Measurements from ENCODE around the gene XPO5. TPM values are rescaled to one million over a fixed set of nuclear protein-coding genes. Genes with fewer than 3 reads are reported as not detected.
"Not testable (repeated sequence)": the region's sequence is repeated elsewhere in the genome, so short reads cannot be mapped to it uniquely, and the experiment has no call there.

The XPO5 gene
- polyA plus RNA-seq, 1 experiment: 37.7 TPM

- DNase-seq (ENCODE audit: low read depth): no peak
- Histone ChIP-seq H3K27me3 (ENCODE audit: control insufficient read depth, insufficient read depth, low read length) (no peaks in the 10 kb centered on the region), H3K36me3 (ENCODE audit: control insufficient read depth, insufficient read depth, low read length) (peaks cover 11% of the 10 kb centered on the region), H3K4me3 (ENCODE audit: low read depth, low read length) (no peak overlapping the region)
- no peak for TF ChIP-seq CTCF (IDR thresholded peaks at IDR 0.05; ENCODE audit: insufficient read depth, low read depth, low read length)
- CTCF ChIA-PET: interaction anchor here (0.9 kb wide), 1 partner anchor 15 kb away, joined by 3 read pairs; no protein-coding TSS in a partner anchor
- POLR2A ChIA-PET: no interaction called here
Measured at GRCh38 chr6:43547222-43547621, 28.6 kb downstream of the XPO5 start.

GRCh38 chr6:43544461-43544860, 31.4 kb downstream of the XPO5 start:
- no peak for DNase-seq (ENCODE audit: low read depth)

GRCh38 chr6:43541774-43542471, 33.9 kb downstream of the XPO5 start:
- no peak overlapping the region for H3K4me3 ChIP-seq (ENCODE audit: low read depth, low read length)
- CTCF ChIA-PET: no interaction called here
- H3K27me3 ChIP-seq (ENCODE audit: control insufficient read depth, insufficient read depth, low read length): no peaks in the 10 kb centered on the region
- no peak for DNase-seq (ENCODE audit: low read depth)
- POLR2A ChIA-PET: no interaction called here
- H3K36me3 ChIP-seq (ENCODE audit: control insufficient read depth, insufficient read depth, low read length): peaks cover 3% of the 10 kb centered on the region
- no peak for TF ChIP-seq CTCF (IDR thresholded peaks at IDR 0.05; ENCODE audit: insufficient read depth, low read depth, low read length)

More at GRCh38 chr6:43544461-43544860, 31.4 kb downstream of the XPO5 start:
- ChIA-PET POLR2A (interaction anchor here (0.6 kb wide), 1 partner anchor 1380 kb away, joined by 3 read pairs; no protein-coding TSS in a partner anchor), CTCF (no interaction called here)
- H3K27me3 ChIP-seq (ENCODE audit: control insufficient read depth, insufficient read depth, low read length): no peaks in the 10 kb centered on the region
- no peak overlapping the region for H3K4me3 ChIP-seq (ENCODE audit: low read depth, low read length)
- TF ChIP-seq CTCF (IDR thresholded peaks at IDR 0.05; ENCODE audit: insufficient read depth, low read depth, low read length): no peak
- peaks cover 5% of the 10 kb centered on the region for H3K36me3 ChIP-seq (ENCODE audit: control insufficient read depth, insufficient read depth, low read length)

GRCh38 chr6:43540507-43540906, 35.3 kb downstream of the XPO5 start:
- Histone ChIP-seq H3K4me3 (ENCODE audit: low read depth, low read length) (no peak overlapping the region), H3K27me3 (ENCODE audit: control insufficient read depth, insufficient read depth, low read length) (no peaks in the 10 kb centered on the region), H3K36me3 (ENCODE audit: control insufficient read depth, insufficient read depth, low read length) (peaks cover 2% of the 10 kb centered on the region)
- DNase-seq (ENCODE audit: low read depth): no peak
- no peak for TF ChIP-seq CTCF (IDR thresholded peaks at IDR 0.05; ENCODE audit: insufficient read depth, low read depth, low read length)
- POLR2A ChIA-PET: no interaction called here
- CTCF ChIA-PET: no interaction called here

GRCh38 chr6:43539409-43539808, 36.4 kb downstream of the XPO5 start:
- POLR2A ChIA-PET; H3K27me3 ChIP-seq (ENCODE audit: control insufficient read depth, insufficient read depth, low read length); H3K4me3 ChIP-seq (ENCODE audit: low read depth, low read length); DNase-seq (ENCODE audit: low read depth); CTCF ChIA-PET; H3K36me3 ChIP-seq (ENCODE audit: control insufficient read depth, insufficient read depth, low read length): not testable (repeated sequence)

- H3K36me3 ChIP-seq (ENCODE audit: control insufficient read depth, insufficient read depth, low read length); DNase-seq (ENCODE audit: low read depth); H3K4me3 ChIP-seq (ENCODE audit: low read depth, low read length); POLR2A ChIA-PET; H3K27me3 ChIP-seq (ENCODE audit: control insufficient read depth, insufficient read depth, low read length): not testable (repeated sequence)
- CTCF ChIA-PET: interaction anchor here (1.2 kb wide), 1 partner anchor 84 kb away, joined by 3 read pairs; the partner anchor contains the start of gene DLK2
Measured at GRCh38 chr6:43538986-43539385, 36.9 kb downstream of the XPO5 start.
